Trophoblast cell (in vitro differentiated cells and primary cell): ENCODE results near the gene FOXL1.

Experiments used
- DNase-seq, 2 donors: peaks; one replicate each; pipeline ENCODE4 v3.0.0-alpha.2; 2016
- H2AFZ ChIP-seq: 2 replicates; pipeline ENCODE4 v1.6.1; 2013; ENCODE audit warnings: low read length, moderate library complexity, mild to moderate bottlenecking; ENCODE audit not compliant: insufficient read depth, poor library complexity
- H2AK5ac ChIP-seq: 2 replicates; pipeline ENCODE4 v1.6.1; 2013; ENCODE audit warnings: mild to moderate bottlenecking, low read length
- H2BK120ac ChIP-seq: 2 replicates; pipeline ENCODE4 v1.6.1; 2013; ENCODE audit warnings: low read length, mild to moderate bottlenecking, moderate library complexity; ENCODE audit not compliant: insufficient read depth, poor library complexity
- H2BK12ac ChIP-seq: 2 replicates; pipeline ENCODE4 v1.6.1; 2013; ENCODE audit warnings: mild to moderate bottlenecking, low read length, moderate library complexity
- H2BK5ac ChIP-seq: 2 replicates; pipeline ENCODE4 v1.6.1; 2013; ENCODE audit warnings: low read length, low read depth, moderate library complexity, mild to moderate bottlenecking; ENCODE audit not compliant: poor library complexity
- H3K14ac ChIP-seq: 2 replicates; pipeline ENCODE4 v1.6.1; 2013; ENCODE audit warnings: mild to moderate bottlenecking, low read length
- H3K18ac ChIP-seq: 2 replicates; pipeline ENCODE4 v1.6.1; 2013; ENCODE audit warnings: mild to moderate bottlenecking, low read length
- H3K23ac ChIP-seq: 2 replicates; pipeline ENCODE4 v1.6.1; 2013; ENCODE audit warnings: low read length
- H3K27ac ChIP-seq: 2 replicates; pipeline ENCODE4 v1.5.1; 2013; ENCODE audit warnings: low read depth, mild to moderate bottlenecking, inconsistent platforms, low read length, moderate library complexity
- H3K27me3 ChIP-seq: 2 replicates; pipeline ENCODE4 v1.6.1; 2013; ENCODE audit warnings: inconsistent platforms, mild to moderate bottlenecking, low read length, moderate library complexity; ENCODE audit not compliant: insufficient read depth
- H3K36me3 ChIP-seq, 2 experiments: 1 replicate in 1 of 2; 2 replicates in 1 of 2; pipeline ENCODE4 v1.6.1; 2013; ENCODE audit warnings: low read length in 2 of 2, mild to moderate bottlenecking in 2 of 2, moderate library complexity in 1 of 2; ENCODE audit not compliant: insufficient read depth in 2 of 2, control insufficient read depth in 1 of 2
- H3K4ac ChIP-seq: 2 replicates; pipeline ENCODE4 v1.6.1; 2013; ENCODE audit warnings: low read depth, mild to moderate bottlenecking, low read length, moderate library complexity
- H3K4me1 ChIP-seq, 2 experiments: 1 replicate in 1 of 2; 2 replicates in 1 of 2; pipeline ENCODE4 v1.6.1; 2013; ENCODE audit warnings: low read length in 2 of 2, mild to moderate bottlenecking in 2 of 2, moderate library complexity in 1 of 2; ENCODE audit not compliant: insufficient read depth in 2 of 2, control insufficient read depth in 1 of 2
- H3K4me2 ChIP-seq: 2 replicates; pipeline ENCODE4 v1.6.1; 2013; ENCODE audit warnings: inconsistent platforms, mild to moderate bottlenecking, low read length, moderate library complexity
- H3K4me3 ChIP-seq: 2 replicates; pipeline ENCODE4 v1.5.1; 2013; ENCODE audit warnings: mild to moderate bottlenecking, low read depth, low read length, inconsistent platforms
- H3K79me1 ChIP-seq: one replicate; pipeline ENCODE4 v1.6.1; 2013; ENCODE audit warnings: low read length
- H3K79me2 ChIP-seq: 2 replicates; pipeline ENCODE4 v1.6.1; 2013; ENCODE audit warnings: low read length, mild to moderate bottlenecking; ENCODE audit not compliant: control insufficient read depth, insufficient read depth, poor library complexity
- H3K9ac ChIP-seq: 2 replicates; pipeline ENCODE4 v1.6.1; 2013; ENCODE audit warnings: mild to moderate bottlenecking, low read length
- H3K9me3 ChIP-seq: 2 replicates; pipeline ENCODE4 v1.6.1; 2013; ENCODE audit warnings: low read depth, mild to moderate bottlenecking, control low read depth, inconsistent platforms, low read length; ENCODE audit not compliant: insufficient read depth
- H4K12ac ChIP-seq: 2 replicates; pipeline ENCODE4 v1.6.1; 2013; ENCODE audit warnings: low read depth, mild to moderate bottlenecking, low read length, moderate library complexity
- H4K8ac ChIP-seq: 2 replicates; pipeline ENCODE4 v1.6.1; 2013; ENCODE audit warnings: low read depth, mild to moderate bottlenecking, low read length, moderate library complexity
- H4K91ac ChIP-seq: one replicate; pipeline ENCODE4 v1.6.1; 2013; ENCODE audit warnings: low read depth, mild to moderate bottlenecking, low read length, moderate library complexity
- WGBS: extraction: QIAGEN DNeasy Blood & Tissue Kit; methylation state at CpG from one replicate; pipeline ENCODE4 v1.1.7; 2013; ENCODE audit warnings: missing lambda C conversion rate; ENCODE audit not compliant: insufficient read length, insufficient coverage; ENCODE audit errors: extremely low coverage; 5-methylcytosine and 5-hydroxymethylcytosine counted together

The FOXL1 gene

GRCh38 chr16:86534779-86535615 lies 43.4 kb upstream of the FOXL1 start:
- H2BK5ac ChIP-seq = no peak overlapping the region
- H3K9ac ChIP-seq = no peak overlapping the region
- H3K27me3 ChIP-seq = no peaks in the 10 kb centered on the region
- H4K8ac ChIP-seq = no peak overlapping the region
- no peak overlapping the region for H3K14ac ChIP-seq
- no peak for DNase-seq
- no peak overlapping the region for H2AK5ac ChIP-seq
- no peaks in the 10 kb centered on the region for H3K9me3 ChIP-seq
- H4K91ac ChIP-seq = no peak overlapping the region
- no peak overlapping the region for H2AFZ ChIP-seq
- H3K23ac ChIP-seq = no peak overlapping the region
- H3K27ac ChIP-seq = no peak overlapping the region
- H3K4me2 ChIP-seq = no peak overlapping the region
- H3K79me2 ChIP-seq = no peaks in the 10 kb centered on the region
- H3K36me3 ChIP-seq = peaks cover 25 to 30% of the 10 kb centered on the region in 2 experiments
- H4K12ac ChIP-seq = no peak overlapping the region
- no peaks in the 10 kb centered on the region for H3K79me1 ChIP-seq
- no peak overlapping the region for H2BK12ac ChIP-seq
- whole genome bisulfite sequencing = no CpG with 5 or more reads among the region's 18 CpGs
- no peak overlapping the region for H2BK120ac ChIP-seq
- no peak overlapping the region for H3K4me3 ChIP-seq
- no peak overlapping the region for H3K18ac ChIP-seq
- no peaks in the 10 kb centered on the region for H3K4me1 ChIP-seq
- no peak overlapping the region for H3K4ac ChIP-seq

GRCh38 chr16:86536621-86537020 lies 41.7 kb upstream of the FOXL1 start:
- H3K79me2 ChIP-seq = no peaks in the 10 kb centered on the region
- no peak overlapping the region for H4K91ac ChIP-seq

GRCh38 chr16:86537486-86537885 lies 40.9 kb upstream of the FOXL1 start:
- no peaks in the 10 kb centered on the region for H3K79me2 ChIP-seq
- no peak overlapping the region for H3K4ac ChIP-seq
- no peak overlapping the region for H3K4me3 ChIP-seq
- H2BK5ac ChIP-seq = no peak overlapping the region
- H2AFZ ChIP-seq = no peak overlapping the region
- H3K79me1 ChIP-seq = no peaks in the 10 kb centered on the region
- WGBS = no CpG with 5 or more reads among the region's 4 CpGs
- DNase-seq = no peak
- no peak overlapping the region for H4K91ac ChIP-seq
- H2AK5ac ChIP-seq = no peak overlapping the region
- H3K9ac ChIP-seq = no peak overlapping the region
- H3K27ac ChIP-seq = no peak overlapping the region
- H3K4me2 ChIP-seq = no peak overlapping the region
- no peak overlapping the region for H3K18ac ChIP-seq
- H3K14ac ChIP-seq = no peak overlapping the region
- no peak overlapping the region for H4K12ac ChIP-seq
- H2BK12ac ChIP-seq = no peak overlapping the region
- no peak overlapping the region for H4K8ac ChIP-seq
- H3K4me1 ChIP-seq = no peaks in the 10 kb centered on the region
- no peaks in the 10 kb centered on the region for H3K27me3 ChIP-seq
- no peak overlapping the region for H2BK120ac ChIP-seq
- H3K23ac ChIP-seq = no peak overlapping the region
- peaks cover 37 to 44% of the 10 kb centered on the region in 2 experiments for H3K36me3 ChIP-seq
- H3K9me3 ChIP-seq = no peaks in the 10 kb centered on the region

More at GRCh38 chr16:86536621-86537020, 41.7 kb upstream of the FOXL1 start:
- no peak for DNase-seq
- no peak overlapping the region for H3K9ac ChIP-seq
- H3K4me2 ChIP-seq = no peak overlapping the region
- no peak overlapping the region for H2AK5ac ChIP-seq
- H3K23ac ChIP-seq = no peak overlapping the region
- H3K27ac ChIP-seq = no peak overlapping the region
- H3K9me3 ChIP-seq = no peaks in the 10 kb centered on the region
- H3K14ac ChIP-seq = no peak overlapping the region
- peaks cover 30 to 39% of the 10 kb centered on the region in 2 experiments for H3K36me3 ChIP-seq
- H3K18ac ChIP-seq = no peak overlapping the region
- H2AFZ ChIP-seq = no peak overlapping the region
- no peaks in the 10 kb centered on the region for H3K79me1 ChIP-seq
- H3K4ac ChIP-seq = no peak overlapping the region
- H3K4me3 ChIP-seq = no peak overlapping the region
- H4K12ac ChIP-seq = no peak overlapping the region
- H4K8ac ChIP-seq = no peak overlapping the region
- no peaks in the 10 kb centered on the region for H3K27me3 ChIP-seq
- no peak overlapping the region for H2BK12ac ChIP-seq
- no CpG with 5 or more reads among the region's 17 CpGs for WGBS
- H2BK120ac ChIP-seq = no peak overlapping the region
- H3K4me1 ChIP-seq = no peaks in the 10 kb centered on the region
- H2BK5ac ChIP-seq = no peak overlapping the region

- Histone ChIP-seq H4K8ac (no peak overlapping the region), H3K79me1 (no peaks in the 10 kb centered on the region), H3K4ac (no peak overlapping the region), H3K27ac (no peak overlapping the region), H3K18ac (no peak overlapping the region), H3K14ac (no peak overlapping the region), H2BK120ac (no peak overlapping the region), H2BK5ac (no peak overlapping the region), H3K4me2 (no peak overlapping the region), H3K9ac (no peak overlapping the region), H2AK5ac (no peak overlapping the region), H3K4me3 (no peak overlapping the region), H2AFZ (no peak overlapping the region), H2BK12ac (no peak overlapping the region), H3K23ac (no peak overlapping the region), H3K9me3 (no peaks in the 10 kb centered on the region), H4K91ac (no peak overlapping the region), H3K4me1 (no peaks in the 10 kb centered on the region), H3K27me3 (no peaks in the 10 kb centered on the region), H4K12ac (no peak overlapping the region), H3K79me2 (no peaks in the 10 kb centered on the region), H3K36me3 (peaks cover 37 to 44% of the 10 kb centered on the region in 2 experiments)
- WGBS = no CpG with 5 or more reads among the region's 17 CpGs
- no peak for DNase-seq
Measured at GRCh38 chr16:86538196-86538780, 40.1 kb upstream of the FOXL1 start.
